Lower lobe of right lung (tissue), 2 donors: ENCODE measurements around the gene MN1. TPM values are rescaled to one million over a fixed set of nuclear protein-coding genes. Genes with fewer than 3 reads are reported as not detected.

ENCODE experiments used
- ATAC-seq, 2 donors: fragments of 200-7000 bp; cut with Tn5 transposase; one replicate each; pipeline ENCODE4 v1.9.1; 2020 to 2022; ENCODE audit warnings: mild to moderate bottlenecking in 2 of 2, moderate library complexity in 2 of 2
- DNase-seq: peaks from one replicate; pipeline ENCODE4 v3.0.0-alpha.2; 2020
- H3K27ac ChIP-seq: fragments of 200-600 bp; one replicate; pipeline ENCODE4 v1.8.0; 2022
- H3K27me3 ChIP-seq: fragments of 200-600 bp; one replicate; pipeline ENCODE4 v1.8.0; 2022; ENCODE audit warnings: low read depth
- H3K36me3 ChIP-seq: fragments of 200-600 bp; one replicate; pipeline ENCODE4 v1.8.0; 2022; ENCODE audit warnings: mild to moderate bottlenecking
- H3K4me1 ChIP-seq: fragments of 200-600 bp; one replicate; pipeline ENCODE4 v1.8.0; 2022
- H3K4me3 ChIP-seq: fragments of 200-600 bp; one replicate; pipeline ENCODE4 v1.8.0; 2022; ENCODE audit warnings: mild to moderate bottlenecking
- H3K9me3 ChIP-seq: fragments of 200-600 bp; one replicate; pipeline ENCODE4 v1.8.0; 2022
- intact Hi-C: fragments of 100-400 bp; cut with DNase I; formaldehyde crosslinking; loops from one replicate; pipeline ENCODE4 v1.11.0; 2022
- total RNA-seq: library from RNA; stranded (reverse); fragmentation: NEBNext Ultra II Directional; extraction: Animal tissue kit (Norgen Biotek cat#: 25700); gene quantifications from one replicate; pipeline ENCODE4 v1.2.1, GENCODE V29; 2021
- TF ChIP-seq, protein P1 (sequence below): fragments of 200-600 bp; IDR thresholded peaks from one replicate; pipeline ENCODE4 v1.8.0; 2022; ENCODE audit warnings: antibody characterized with exemption, mild to moderate bottlenecking
- donor health status: DM: no; HTN: yes; CAD: no; lungs with severe emphysema.

Gene MN1
- total RNA-seq, 1 donor from 2014 or later, result 6.5 TPM

DNA sequence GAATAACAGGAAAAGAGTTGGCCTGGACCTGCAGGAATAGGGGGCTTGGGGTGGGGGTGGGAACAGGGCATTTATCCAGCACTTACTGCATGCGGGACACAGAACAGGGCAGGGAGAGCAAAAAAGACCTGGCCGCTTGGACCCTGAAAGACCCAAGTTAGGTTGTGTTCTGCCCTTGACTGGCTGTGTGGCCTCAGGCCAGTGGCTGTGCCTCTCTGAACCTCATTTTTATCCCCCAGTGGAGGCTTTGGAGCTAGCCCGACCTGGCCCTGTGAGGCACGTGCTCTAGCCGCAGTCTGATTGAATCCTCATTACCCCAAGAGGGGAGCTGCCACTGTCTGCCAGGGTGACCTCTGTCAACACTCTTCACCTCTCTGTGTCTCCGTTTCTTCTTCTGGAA lies 68.7 kb downstream of the MN1 start:
- H3K36me3 ChIP-seq, result no peaks in the 10 kb centered on the region
- ATAC-seq (no peak), DNase-seq (no peak)
- H3K27ac ChIP-seq, result no peak overlapping the region
- TF ChIP-seq, protein P1, sequence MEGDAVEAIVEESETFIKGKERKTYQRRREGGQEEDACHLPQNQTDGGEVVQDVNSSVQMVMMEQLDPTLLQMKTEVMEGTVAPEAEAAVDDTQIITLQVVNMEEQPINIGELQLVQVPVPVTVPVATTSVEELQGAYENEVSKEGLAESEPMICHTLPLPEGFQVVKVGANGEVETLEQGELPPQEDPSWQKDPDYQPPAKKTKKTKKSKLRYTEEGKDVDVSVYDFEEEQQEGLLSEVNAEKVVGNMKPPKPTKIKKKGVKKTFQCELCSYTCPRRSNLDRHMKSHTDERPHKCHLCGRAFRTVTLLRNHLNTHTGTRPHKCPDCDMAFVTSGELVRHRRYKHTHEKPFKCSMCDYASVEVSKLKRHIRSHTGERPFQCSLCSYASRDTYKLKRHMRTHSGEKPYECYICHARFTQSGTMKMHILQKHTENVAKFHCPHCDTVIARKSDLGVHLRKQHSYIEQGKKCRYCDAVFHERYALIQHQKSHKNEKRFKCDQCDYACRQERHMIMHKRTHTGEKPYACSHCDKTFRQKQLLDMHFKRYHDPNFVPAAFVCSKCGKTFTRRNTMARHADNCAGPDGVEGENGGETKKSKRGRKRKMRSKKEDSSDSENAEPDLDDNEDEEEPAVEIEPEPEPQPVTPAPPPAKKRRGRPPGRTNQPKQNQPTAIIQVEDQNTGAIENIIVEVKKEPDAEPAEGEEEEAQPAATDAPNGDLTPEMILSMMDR, result no peak
- peaks cover 1% of the 10 kb centered on the region for H3K4me1 ChIP-seq
- H3K9me3 ChIP-seq, result no peaks in the 10 kb centered on the region
- intact Hi-C loops, result no loop called here
- no peaks in the 10 kb centered on the region for H3K27me3 ChIP-seq
- H3K4me3 ChIP-seq, result no peak overlapping the region

DNA sequence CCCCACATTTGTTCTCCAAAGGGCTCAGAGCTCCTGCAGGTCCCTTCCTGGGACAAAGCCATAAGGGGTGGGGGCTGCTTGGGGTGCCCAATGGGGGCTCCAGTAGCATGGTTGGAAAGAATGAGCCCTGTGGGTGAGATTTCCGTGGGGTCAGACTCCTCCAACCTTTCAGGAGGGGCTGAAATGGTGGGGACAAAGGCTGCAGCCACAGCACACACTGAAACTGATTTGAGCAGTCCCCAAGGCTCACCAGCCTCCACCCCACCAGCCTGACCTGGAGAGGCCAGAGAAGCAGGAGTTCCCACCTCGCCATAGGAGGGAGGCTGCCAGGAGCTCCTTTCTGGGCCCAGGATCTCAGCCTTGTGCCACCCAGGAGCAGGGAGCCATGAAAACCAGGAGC lies 69.2 kb downstream of the MN1 start:
- Histone ChIP-seq H3K27me3 (no peaks in the 10 kb centered on the region), H3K9me3 (no peaks in the 10 kb centered on the region), H3K36me3 (no peaks in the 10 kb centered on the region), H3K4me1 (peaks cover 6% of the 10 kb centered on the region), H3K27ac (no peak overlapping the region), H3K4me3 (no peak overlapping the region)
- ATAC-seq (no peak), DNase-seq (no peak)
- TF ChIP-seq, protein P1, result no peak
- intact Hi-C loops, result no loop called here

DNA sequence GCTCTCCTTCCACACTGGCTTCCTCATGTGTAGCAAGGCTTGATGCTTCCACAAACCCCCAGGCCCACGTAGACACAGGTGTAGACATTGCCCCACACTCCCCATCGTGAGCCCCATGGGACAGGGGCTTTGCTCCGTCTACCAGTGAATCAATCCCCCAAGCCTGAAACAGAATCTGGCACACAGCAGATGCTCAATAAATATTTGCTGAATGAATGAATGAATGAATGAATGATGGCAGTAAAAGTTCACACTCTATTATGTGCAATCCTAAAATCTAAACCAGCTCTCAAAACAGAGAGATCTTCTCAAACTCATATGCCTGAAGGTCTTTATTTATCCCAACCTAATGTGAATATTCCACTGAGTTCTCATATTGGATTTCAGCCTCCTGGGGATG lies 69.9 kb downstream of the MN1 start:
- Histone ChIP-seq H3K27me3 (no peaks in the 10 kb centered on the region), H3K4me3 (no peak overlapping the region), H3K36me3 (no peaks in the 10 kb centered on the region), H3K9me3 (no peaks in the 10 kb centered on the region), H3K4me1 (peaks cover 13% of the 10 kb centered on the region), H3K27ac (no peak overlapping the region)
- DNase-seq (no peak), ATAC-seq (no peak)
- TF ChIP-seq, protein P1, result no peak
- intact Hi-C loops, result no loop called here

DNA sequence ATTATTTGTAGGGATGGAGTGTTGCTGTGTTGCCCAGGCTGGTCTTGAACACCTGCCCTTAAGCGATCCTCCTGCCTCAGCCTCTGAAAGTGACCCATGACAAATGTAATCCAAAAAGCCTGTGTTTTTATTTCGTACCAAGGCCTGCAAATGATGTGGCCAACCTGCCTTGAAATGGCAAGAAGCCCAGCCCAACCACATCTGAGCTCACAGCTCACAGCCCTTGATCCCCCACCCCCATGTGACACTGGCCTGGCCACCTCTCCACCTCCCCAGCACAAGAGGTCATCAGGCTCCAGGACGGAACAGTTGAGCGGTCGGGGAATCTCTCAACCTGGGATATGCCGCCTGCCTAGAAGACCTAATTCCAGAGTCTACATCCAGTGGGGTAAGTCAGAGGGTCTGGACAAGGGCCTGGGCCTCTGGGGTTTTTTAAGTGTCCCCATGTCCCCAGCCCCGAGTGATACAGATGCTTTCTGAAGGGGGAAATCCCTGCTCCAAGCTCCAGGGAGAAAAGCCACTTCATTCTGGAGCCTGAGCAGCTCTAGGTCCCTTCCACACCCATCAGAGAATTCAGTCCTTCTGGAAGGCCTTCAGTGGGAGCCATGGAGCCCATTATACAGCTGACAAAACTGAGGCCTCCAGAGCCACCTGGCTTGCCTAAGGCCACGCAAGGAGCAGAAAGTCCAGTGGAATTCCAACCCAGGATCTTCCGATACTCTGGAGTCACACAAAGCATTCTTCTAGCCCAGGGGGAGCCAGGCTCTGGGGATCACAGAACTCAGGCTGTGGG lies 70.7 kb downstream of the MN1 start:
- no peak overlapping the region for H3K4me3 ChIP-seq
- H3K36me3 ChIP-seq, result no peaks in the 10 kb centered on the region
- peaks cover 20% of the 10 kb centered on the region for H3K4me1 ChIP-seq
- intact Hi-C loops, result no loop called here
- TF ChIP-seq, protein P1, result no peak
- no peaks in the 10 kb centered on the region for H3K9me3 ChIP-seq
- H3K27ac ChIP-seq, result no peak overlapping the region
- H3K27me3 ChIP-seq, result no peaks in the 10 kb centered on the region
- DNase-seq (no peak), ATAC-seq (no peak)

DNA sequence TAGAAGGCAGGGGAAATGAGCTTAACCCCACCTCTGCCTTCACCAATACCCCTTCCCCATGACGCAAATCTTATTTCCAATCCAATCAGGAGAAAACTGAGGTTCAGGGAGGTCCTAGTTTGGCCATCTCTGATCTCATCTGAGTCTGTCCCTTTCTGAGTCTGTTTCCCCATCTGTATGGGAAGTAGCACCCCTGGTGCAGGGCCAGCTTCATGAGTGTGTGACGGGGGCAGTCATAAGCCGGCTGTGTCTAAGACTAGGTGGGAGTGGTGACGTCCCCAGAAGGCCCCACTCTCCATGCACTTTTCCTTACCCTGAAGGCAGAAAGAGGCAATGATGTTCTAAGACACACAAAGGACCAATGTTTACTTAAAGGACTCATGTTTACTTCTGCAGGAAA lies 72.3 kb downstream of the MN1 start:
- TF ChIP-seq, protein P1, result no peak
- DNase-seq, result no peak
- Histone ChIP-seq H3K27me3 (no peaks in the 10 kb centered on the region), H3K4me1 (peaks cover 20% of the 10 kb centered on the region), H3K36me3 (no peaks in the 10 kb centered on the region), H3K9me3 (no peaks in the 10 kb centered on the region), H3K4me3 (no peak overlapping the region), H3K27ac (no peak overlapping the region)
- intact Hi-C loops, result no loop called here
- ATAC-seq, result no peak
